Stimulated activated CD8-positive, alpha-beta memory T cell treated with anti-CD3 and anti-CD28 coated beads, Interleukin-15, amount 100 ng/mL, for 1 hour (primary cell): ENCODE data around the gene CYS1.

Experiments
- DNase-seq: peaks from one replicate; pipeline ENCODE4 v3.0.0-alpha.2; 2020; ENCODE audit warnings: low read depth

The CYS1 gene

DNA sequence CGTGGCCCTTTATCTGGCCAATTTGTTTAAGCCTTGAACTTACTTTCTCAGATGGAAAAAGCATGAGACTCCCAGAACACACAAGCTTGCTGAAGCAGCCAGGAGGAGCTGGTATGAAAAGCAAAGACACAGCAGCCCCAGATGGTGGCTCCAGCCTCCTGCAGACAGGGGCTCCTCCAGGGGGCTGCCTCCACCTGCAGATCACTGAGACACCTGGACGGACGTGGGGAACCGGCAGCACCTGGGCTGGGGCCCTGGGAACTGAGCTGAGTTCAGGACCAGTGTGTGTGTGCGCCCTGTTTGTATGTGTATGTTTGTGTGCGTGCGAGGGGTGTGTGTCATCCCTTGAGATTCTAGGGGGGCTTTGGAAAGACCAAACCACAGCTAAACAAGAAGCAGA lies 8.6 kb downstream of the CYS1 start:
- no peak for DNase-seq

DNA sequence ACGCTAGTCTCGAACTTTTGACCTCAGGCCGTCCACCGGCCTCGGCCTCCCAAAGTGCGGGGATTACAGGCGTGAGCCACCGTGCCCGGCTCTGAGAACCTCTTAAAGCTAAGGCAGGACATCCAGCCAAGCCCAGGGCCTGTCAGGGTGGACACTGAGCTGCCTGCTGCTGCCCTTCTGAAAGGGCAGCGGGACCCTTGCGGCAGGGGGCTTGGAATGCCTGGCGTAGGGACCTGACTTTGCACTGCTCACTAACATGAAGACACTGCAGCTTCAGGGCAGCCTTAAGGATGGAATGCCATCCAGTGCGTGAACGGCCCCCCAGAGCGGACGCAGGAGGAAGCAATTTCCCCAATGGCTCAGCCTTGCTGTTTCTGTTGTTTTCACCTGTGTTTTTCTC lies 9.0 kb downstream of the CYS1 start:
- DNase-seq = no peak

DNA sequence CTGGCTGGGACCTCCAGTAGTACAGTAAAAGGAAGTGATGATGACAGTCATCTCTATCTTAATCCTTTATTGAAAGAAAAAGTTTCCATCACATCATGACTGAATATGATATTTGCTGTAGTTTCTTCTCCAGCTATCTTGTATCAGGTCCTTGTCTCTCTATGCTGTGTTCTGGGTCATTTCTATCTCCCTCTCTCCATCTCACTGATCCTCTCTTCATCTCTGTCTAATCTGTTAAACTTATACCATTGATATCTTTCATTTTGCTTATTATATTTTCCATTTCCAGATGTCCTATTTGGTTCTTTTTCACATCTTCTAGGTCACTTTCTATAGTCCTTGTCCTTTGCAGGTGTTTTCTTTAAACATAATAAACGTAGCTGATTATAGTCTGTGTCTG lies 12.3 kb downstream of the CYS1 start:
- no peak for DNase-seq

DNA sequence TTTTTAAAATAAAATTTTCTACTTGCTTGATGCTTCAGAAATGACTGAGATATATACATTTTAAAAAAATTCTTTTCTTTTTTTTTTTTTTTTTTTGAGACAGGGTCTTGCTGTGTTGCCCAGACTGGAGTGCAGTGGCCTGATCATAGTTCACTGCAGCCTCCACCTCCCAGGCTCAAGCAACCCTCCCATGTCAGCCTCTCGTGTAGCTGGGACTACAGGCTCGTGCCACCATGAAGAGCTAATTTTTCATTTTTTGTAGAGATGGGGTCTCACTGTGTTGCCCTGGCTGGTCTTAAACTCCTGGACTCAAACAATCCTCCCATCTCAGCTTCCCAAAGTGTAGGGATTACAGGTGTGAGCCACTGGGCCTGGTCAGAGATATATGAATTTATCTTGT lies 12.9 kb downstream of the CYS1 start:
- DNase-seq = no peak

DNA sequence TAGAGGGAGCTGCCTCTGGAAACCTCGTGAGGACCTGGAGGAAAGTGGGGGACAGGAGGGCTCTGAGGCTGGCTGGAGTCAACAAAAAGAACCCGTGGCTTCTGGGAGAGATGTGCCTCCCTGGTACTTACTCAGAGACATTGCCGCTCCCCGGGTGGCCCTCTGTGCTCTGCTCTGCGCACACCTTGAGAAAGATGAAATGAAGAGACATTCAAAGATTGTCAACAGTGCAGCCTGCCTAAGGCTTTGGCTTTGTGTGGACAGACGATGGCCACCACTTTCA lies 14.5 kb downstream of the CYS1 start:
- DNase-seq = no peak

DNA sequence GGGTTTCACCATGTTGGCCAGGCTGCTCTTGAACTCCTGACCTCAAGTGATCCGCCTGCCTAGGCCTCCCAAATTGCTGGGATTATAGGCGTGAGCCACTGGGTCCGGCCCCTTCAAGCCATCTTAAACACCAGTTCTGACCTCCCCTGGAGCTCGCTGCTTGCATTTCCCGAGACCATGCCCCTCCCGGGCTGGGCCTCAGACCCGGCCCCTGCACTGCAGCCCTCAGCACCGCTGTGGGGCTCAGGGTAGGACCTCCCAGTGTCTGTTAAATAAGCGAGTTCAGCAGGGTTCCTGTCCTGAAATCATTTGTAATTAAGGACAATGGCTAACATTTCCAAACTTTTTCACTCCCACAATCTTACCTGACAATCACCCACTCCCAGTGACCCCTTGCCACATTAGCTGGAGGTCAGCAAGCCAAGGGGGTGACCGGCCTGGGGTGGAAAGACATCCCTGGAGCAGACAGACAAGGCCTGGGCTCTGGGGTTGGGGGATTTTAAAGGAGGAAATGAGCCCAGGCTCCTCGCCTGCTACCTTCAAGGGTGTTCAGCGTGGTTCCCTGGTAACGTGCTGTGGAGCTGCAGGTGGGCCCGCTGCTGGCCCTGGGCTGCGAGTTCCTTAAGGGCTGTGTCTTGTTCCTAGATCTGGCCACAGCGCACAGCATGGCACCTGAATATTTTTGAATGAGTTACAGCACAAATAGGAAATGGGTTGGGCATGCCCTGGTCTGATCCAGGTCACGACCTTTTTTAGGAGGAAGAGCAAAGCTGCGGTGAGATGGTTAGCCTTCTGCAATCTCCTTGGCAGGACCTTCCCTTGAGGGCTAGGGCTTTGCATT lies 15.1 kb downstream of the CYS1 start:
- DNase-seq = no peak

DNA sequence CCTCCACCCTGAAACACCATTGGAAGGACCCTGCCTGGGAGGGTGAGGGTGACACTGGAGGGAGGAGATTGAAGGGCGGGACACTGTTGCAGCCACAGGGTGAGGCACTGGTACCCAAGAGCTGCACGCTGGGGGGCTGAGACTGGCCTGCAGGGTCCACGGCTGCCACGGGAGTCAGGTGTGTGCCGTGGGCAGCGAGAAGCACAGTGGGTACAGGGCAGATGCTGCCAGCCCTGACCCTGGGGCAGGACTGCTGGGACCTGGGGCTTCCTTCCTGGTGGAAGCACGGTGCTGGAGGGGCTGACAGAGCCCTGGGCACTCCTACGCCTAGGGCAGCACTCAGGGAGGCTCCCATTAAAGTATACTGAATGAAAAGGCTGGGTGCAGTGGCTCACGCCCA lies 16.6 kb downstream of the CYS1 start:
- no peak for DNase-seq

DNA sequence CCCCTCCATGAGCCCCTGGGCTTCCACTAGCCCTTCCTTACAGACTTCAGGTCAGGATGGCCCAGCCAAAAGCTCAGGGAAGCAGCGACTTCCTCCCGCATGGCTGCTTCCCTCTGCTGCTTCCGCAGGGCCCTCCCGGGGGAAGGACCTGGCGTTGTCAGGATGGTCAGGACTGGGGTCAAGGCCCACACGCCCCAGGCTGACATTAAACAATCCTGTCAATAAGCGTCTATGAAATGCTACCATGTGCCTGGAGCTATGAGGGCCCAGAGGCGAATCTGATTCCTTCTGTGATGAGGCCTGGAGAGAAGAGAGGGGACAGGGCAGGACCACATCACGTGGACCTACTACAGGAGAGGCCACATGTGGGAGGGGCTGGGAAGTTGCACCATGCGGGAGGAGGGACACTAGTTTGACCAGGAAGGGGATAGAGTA lies 17.3 kb downstream of the CYS1 start:
- no peak for DNase-seq

DNA sequence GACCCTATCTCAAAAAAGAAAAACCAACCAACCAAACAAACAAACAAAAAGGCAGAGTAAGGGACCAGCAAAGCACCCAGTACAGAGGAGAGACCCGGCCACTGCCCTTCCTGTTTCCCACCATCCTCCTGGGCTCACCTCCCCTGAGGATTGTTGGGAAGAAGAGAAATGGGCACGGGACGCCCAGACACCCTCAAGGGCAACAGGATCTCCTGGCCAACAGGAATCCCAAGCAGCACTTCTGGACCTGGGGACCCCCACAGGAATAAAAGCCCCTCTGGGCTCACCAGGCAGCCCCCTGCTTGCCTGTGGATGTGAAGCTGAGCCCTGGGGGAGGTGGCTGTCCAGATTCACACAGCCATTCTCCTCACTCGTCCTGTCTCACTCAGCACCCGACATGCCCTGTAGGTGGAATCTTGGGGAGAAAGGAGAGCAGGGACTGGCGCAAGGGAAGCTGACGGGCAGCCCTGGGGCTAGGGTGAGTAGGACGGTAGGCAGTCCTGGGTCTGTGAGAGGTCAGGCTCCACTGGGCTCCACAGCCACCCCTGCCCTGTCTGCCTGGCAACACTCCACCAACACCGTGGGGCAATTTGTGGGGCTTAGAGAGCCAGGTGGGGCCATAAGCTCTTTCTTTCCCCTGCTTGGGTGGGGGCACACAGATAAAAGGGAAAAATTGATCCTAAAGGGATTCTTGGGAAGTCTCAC lies 18.8 kb downstream of the CYS1 start:
- DNase-seq = no peak

DNA sequence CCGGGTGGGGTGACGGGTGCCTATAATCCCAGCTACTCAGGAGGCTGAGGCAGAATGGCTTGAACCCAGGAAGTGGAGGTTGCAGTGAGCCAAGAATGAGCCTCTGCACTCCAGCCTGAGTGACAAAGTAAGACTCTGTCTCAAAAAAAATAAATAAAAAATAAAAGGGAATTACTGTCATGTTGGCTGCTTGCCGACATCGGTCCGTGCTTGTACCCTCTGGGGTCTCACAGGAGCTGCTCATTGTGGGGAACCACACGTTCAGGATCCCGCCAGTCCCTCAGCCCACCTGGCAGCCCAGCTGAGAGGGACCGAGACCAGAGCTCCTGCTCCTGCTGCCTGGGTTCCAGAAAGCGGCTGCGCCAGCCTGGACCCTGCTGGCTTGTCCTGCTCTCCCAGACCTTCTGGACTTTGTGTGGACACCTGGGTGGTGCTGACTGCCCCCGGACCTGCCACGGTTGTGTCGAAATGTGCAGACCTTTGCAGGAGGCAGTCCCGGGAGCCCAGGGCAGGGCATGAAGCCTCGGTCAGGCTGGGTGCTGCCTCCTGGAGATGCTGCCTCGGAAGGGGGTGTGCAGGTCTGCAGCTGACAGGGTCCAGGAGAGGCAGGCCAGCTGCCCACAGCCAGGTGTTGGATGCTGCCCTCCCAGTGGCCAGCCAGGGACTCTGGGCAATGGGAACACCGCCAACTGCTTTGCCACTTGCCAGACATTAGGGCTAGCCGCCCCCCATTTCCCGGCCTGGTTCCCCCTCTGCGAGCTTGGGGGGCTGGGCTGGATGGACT lies 20.5 kb downstream of the CYS1 start:
- no peak for DNase-seq

DNA sequence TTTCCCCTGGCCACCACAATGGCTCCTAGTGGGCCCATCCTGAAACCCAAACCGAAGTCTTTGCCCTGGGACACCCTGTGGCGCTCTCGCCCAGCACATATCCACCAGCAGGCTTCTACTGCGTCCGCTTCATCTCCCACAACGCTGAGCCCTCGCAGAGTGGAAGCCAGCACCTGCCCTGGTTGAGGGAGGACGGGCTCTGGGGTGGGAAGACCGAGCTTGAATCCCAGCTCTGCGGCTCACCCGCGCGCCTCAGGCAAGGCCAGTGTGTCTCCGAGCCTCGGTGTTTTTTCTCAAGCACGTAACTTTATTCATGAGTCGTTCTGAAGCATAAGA lies 21.2 kb downstream of the CYS1 start:
- DNase-seq = no peak

DNA sequence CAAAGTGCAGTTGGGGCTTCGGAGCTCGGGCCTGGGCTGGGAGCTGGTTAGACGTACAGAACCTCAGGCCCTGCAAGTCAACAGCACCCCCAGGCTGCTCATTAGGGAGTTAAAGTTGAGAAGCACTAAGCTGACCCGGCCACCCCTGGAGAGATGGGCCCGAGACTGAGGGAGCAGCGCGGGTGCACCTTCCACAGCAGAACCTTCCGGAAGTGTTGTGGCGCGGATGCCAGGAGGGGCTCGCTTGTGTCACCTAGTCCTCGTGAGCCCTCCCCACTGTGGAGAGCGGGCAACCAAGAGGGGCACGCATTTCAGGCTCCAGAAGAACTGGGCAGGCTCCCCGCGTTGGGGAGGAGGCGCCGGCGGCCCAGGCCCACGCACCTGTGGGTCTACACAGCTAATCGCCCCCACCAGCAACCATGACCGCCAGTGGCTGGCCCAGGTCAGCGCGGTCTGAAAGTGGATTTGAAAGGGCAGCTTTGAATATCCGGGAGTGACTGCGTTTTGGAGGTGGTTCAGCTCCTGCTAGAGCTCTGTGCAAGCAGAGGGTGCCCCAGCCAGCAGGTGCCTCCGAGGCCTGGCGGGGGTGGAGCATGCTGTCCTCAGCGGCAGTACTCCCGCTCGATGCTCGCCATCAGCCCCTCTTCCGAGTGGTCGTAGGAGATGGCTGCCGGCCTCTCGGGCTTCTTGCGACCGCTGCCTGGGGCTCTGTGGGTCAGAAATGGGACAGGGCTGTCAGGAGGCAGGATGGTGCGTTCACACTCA lies 21.8 kb downstream of the CYS1 start:
- DNase-seq = no peak

DNA sequence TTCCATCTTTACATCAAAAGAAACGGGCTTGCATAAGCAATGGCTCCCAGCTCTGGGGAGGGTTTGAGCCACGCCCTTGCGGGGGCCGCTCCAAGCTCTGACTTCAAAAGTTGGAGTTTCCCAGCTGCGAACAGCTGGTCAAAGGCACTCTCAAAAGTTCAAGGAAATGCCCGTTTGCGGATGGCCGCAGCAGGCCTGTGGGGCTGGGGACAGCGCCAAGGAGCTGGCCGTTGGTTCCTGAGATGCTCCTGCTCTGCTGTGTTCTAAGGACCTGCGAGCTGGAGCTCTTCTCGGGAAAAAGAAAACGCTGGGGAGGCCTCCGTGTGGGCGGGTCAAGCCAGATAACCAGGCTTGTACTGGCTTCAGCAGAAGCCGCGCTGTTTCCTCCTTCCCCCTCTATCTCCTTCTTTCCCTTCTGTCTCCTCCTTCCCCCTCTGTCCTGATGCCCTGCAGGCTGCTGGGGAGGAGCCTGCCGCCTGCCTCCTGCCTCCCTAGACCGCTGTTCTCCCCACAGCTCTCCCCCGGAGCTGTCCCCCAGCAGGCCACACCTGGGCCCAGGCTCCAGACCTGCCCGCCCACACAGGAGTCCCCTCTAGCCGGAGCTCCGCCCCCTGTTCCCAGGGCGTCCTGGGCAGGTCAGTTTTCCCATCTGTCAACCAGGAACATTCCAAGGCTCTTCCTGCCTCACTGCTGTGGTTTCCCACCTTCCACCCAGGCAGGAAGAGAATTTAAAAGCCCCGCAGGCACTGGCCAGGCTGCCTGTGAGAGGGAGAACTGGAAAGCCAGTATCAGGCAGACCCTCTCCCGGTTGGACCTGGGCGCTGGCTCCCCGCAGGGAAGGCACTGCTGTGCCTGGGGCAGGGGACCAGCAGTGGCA lies 22.7 kb downstream of the CYS1 start:
- no peak for DNase-seq

DNA sequence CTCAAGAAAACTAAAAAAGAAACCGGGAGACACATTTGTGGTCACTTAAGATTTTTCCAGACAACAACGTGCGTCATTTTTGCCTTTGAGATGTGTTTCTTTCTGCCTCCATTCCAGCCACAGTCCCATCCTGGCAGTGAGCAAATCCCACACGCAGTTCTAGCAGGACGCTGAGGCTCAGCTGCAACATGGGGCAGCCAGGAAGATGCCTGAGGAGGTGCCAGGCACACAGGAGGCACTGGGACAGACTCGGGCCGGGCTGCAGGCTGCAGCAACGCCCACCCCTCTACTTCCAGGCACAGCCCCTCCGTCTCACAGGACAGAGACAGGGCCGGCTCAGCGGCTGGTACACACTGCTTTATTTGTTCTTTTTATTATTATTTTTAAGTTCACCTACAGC lies 23.8 kb downstream of the CYS1 start:
- no peak for DNase-seq

DNA sequence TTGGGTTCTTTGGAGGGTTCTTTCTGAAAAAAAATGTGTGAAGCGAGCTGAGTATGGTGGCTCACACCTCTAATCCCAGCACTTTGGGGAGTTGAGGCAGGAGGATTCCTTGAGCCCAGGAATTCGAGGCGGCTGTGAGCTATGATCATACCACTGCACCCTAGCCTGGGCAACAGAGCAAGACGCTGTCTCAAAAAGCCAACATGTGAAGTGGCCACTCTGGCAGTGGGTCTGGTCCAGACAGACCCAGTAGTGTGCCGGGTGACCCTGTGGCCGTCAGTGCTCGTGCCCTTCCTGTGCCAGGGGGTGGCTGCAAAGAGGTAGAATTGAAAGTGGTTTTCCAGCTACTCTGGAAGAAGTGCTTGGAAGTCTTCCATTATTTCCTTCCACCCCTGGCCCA lies 25.2 kb downstream of the CYS1 start:
- DNase-seq = no peak

DNA sequence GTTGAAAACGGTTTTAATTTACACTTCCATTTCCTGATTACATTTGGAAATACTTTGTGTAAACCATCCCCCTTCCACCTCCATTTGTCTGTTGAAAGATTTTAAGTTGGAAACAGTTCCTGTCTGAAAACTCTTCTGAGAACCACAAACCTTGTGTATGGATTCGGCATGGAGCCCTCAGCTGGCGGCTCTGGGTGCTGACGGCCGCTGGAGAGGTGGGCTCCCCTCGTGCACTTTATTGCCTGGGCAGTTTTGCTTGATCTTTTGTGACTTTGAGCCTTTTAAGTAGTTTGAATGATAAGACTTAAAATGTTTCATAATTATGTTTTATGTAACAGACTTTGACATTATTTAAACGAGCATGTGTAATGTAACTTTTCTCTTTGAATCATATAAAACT lies 25.8 kb downstream of the CYS1 start:
- DNase-seq = no peak

DNA sequence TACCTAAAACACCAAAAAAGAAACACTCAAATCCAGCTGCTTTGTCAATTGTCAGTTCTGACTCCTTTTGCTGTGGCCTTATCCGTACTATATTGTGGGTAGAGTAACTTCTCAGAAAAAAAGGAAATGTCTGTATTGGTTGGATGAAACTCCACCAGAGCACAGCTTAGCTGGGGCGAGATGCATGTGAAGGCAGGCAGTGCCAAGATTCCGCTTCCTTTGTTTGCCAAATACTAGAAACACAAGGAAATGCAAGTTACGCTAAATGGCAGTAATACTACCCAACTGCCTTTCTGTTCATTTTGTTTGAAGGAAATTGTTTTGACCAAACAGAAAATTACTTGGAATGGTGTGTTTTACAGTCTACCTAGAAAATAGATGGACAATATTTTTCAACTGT lies 26.9 kb downstream of the CYS1 start:
- no peak for DNase-seq

DNA sequence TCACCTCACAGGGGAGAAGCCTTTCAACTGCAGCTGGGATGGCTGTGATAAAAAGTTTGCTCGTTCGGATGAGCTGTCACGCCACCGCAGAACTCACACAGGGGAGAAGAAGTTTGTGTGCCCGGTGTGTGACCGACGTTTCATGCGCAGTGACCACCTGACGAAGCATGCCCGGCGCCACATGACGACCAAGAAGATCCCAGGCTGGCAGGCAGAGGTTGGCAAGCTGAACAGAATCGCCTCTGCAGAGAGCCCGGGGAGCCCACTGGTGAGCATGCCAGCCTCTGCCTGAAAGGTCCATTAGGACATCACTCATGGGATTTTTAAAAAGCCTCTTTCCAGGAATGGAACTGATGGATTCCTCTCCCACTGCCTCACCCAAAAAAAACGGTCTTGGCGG lies 28.0 kb downstream of the CYS1 start:
- DNase-seq = no peak

DNA sequence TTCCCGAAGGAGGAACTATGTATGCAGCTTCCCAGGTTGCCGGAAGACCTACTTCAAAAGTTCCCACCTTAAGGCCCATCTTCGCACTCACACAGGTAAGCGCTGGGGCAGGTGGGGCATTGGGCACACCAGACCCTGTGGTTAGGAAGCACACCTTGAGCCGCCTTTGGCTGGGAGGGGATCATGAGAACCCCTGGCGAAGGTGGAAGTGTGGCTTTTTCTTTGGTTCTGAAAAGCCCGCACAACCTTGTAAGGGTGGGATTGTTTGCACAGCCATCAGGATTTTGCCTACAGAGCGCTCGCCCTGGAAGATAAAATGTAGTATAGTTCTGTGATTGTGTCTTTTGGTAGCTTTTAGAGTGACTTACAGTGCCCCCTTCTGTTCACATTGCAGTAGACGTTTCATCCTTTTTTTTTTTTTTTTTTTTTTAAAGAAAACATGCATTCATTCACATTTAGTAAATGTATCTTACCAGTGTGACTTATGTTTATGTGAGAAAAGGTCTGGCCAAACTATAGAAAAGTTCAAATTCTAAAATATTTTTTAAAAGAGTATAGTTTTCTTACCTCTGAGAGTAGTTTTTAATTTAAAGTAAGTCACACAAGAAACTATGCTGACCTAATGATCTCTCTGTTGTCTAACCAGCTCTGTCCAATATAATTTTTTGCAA lies 31.6 kb downstream of the CYS1 start:
- no peak for DNase-seq

DNA sequence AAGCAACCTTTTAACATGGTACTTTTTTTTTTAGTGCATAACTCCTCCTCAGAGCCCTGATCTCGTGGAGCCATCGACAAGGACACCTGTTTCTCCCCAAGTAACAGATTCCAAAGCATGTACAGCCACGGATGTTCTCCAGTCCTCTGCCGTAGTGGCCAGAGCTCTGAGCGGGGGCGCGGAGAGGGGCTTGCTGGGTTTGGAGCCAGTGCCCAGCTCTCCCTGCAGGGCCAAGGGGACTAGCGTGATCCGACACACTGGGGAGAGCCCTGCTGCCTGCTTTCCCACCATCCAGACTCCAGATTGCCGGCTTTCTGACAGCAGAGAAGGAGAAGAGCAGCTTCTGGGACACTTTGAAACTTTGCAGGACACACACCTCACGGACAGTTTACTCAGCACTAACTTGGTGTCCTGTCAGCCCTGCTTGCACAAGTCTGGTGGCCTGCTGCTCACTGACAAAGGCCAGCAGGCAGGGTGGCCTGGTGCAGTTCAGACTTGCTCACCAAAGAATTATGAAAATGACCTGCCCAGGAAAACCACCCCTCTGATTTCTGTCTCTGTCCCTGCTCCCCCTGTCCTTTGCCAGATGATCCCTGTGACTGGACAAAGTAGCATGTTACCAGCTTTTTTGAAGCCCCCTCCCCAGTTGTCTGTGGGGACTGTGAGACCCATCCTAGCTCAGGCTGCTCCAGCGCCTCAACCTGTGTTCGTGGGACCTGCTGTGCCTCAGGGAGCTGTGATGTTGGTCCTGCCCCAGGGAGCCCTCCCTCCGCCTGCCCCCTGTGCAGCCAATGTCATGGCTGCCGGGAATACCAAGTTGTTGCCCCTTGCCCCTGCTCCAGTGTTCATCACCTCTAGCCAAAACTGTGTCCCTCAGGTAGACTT lies 32.4 kb downstream of the CYS1 start:
- no peak for DNase-seq
